Tibial artery (tissue), 4 donors: ENCODE data around the gene IFITM2.
A peak's percentile ranks its signal among the peaks of the same experiment; 100 is the strongest.

ENCODE experiments used
- DNase-seq, 2 donors: peaks; one replicate each; pipeline ENCODE4 v3.0.0-alpha.2; 2019
- H3K27ac ChIP-seq, 2 donors: fragments of 200-600 bp; sonication (generic) in 1 of 2; 1 replicate in 1 of 2; 2 replicates in 1 of 2; pipeline ENCODE4 v1.5.1; 2018 to 2019; ENCODE audit warnings: mild to moderate bottlenecking in 1 of 2
- H3K27me3 ChIP-seq, 2 donors: fragments of 200-600 bp; sonication (generic) in 1 of 2; one replicate each; pipeline versions ENCODE4 v1.5.1 to v1.6.0; 2016 to 2019
- H3K36me3 ChIP-seq, 3 donors: fragments of 200-600 bp; sonication (generic) in 2 of 3; one replicate each; pipeline ENCODE4 v1.5.1; 2016 to 2019; ENCODE audit warnings: mild to moderate bottlenecking in 2 of 3
- H3K4me1 ChIP-seq, 4 donors: fragments of 200-600 bp; sonication (generic) in 2 of 4; 1 replicate in 3 of 4; 2 replicates in 1 of 4; pipeline ENCODE4 v1.5.1; 2016 to 2019
- H3K4me3 ChIP-seq, 2 donors: fragments of 200-600 bp; sonication (generic) in 1 of 2; 1 replicate in 1 of 2; 2 replicates in 1 of 2; pipeline ENCODE4 v1.5.1; 2018 to 2019; ENCODE audit warnings: mild to moderate bottlenecking in 2 of 2
- H3K9me3 ChIP-seq, 3 donors: fragments of 200-600 bp; sonication (generic) in 1 of 3; one replicate each; pipeline ENCODE4 v1.5.1; 2016 to 2019
- CTCF ChIP-seq, 2 experiments: fragments of 200-600 bp in 1 of 2; fragments of 450-650 bp in 1 of 2; IDR thresholded peaks; one replicate each; pipeline ENCODE4 v1.5.1; 2017 to 2019; ENCODE audit warnings: antibody characterized with exemption in 2 of 2, mild to moderate bottlenecking in 1 of 2, moderate library complexity in 1 of 2
- intact Hi-C: fragments of 100-400 bp; cut with DNase I; formaldehyde crosslinking; loops from one replicate; pipeline ENCODE4 v1.15.0; 2023; ENCODE audit warnings: low total_unique reads

The IFITM2 gene

GRCh38 chr11:280706-281485, 26.7 kb upstream of the IFITM2 start:
- no peak for TF ChIP-seq CTCF (IDR thresholded peaks at IDR 0.05)

GRCh38 chr11:281486-282161, 26.0 kb upstream of the IFITM2 start:
- peak in 1 of 2 donors; percentile 52 for DNase-seq
- H3K4me3 ChIP-seq = no peak overlapping the region

More at GRCh38 chr11:280706-281485, 26.7 kb upstream of the IFITM2 start:
- no peak overlapping the region for H3K27ac ChIP-seq
- H3K4me1 ChIP-seq = peaks cover 0 to 30% (median 16%) of the 10 kb centered on the region in 4 donors
- H3K4me3 ChIP-seq = peak overlapping the region in 1 of 2 donors; percentile 38
- no peaks in the 10 kb centered on the region for H3K36me3 ChIP-seq
- intact Hi-C loops = no loop called here
- H3K9me3 ChIP-seq = no peaks in the 10 kb centered on the region
- DNase-seq = peak in 1 of 2 donors; percentile 65
- peaks cover 0 to 83% of the 10 kb centered on the region in 2 donors for H3K27me3 ChIP-seq

GRCh38 chr11:282171-282570, 25.4 kb upstream of the IFITM2 start:
- no peaks in the 10 kb centered on the region for H3K36me3 ChIP-seq
- no peak for TF ChIP-seq CTCF (IDR thresholded peaks at IDR 0.05)
- peaks cover 0 to 30% (median 16%) of the 10 kb centered on the region in 4 donors for H3K4me1 ChIP-seq
- H3K9me3 ChIP-seq = no peaks in the 10 kb centered on the region
- peak in 1 of 2 donors; percentile 55 for DNase-seq
- no peak overlapping the region for H3K4me3 ChIP-seq
- no peak overlapping the region for H3K27ac ChIP-seq
- intact Hi-C loops = no loop called here
- H3K27me3 ChIP-seq = peaks cover 0 to 88% of the 10 kb centered on the region in 2 donors

More at GRCh38 chr11:281486-282161, 26.0 kb upstream of the IFITM2 start:
- Histone ChIP-seq H3K27ac (no peak overlapping the region), H3K36me3 (no peaks in the 10 kb centered on the region), H3K4me1 (peaks cover 0 to 30% (median 16%) of the 10 kb centered on the region in 4 donors), H3K9me3 (no peaks in the 10 kb centered on the region), H3K27me3 (peaks cover 0 to 85% of the 10 kb centered on the region in 2 donors)
- intact Hi-C loops = no loop called here
- no peak for TF ChIP-seq CTCF (IDR thresholded peaks at IDR 0.05)

GRCh38 chr11:282630-283360, 24.8 kb upstream of the IFITM2 start:
- peaks cover 0 to 30% (median 17%) of the 10 kb centered on the region in 4 donors for H3K4me1 ChIP-seq
- peak in 1 of 2 donors; percentile 39 for DNase-seq
- no peak for TF ChIP-seq CTCF (IDR thresholded peaks at IDR 0.05)
- H3K9me3 ChIP-seq = no peaks in the 10 kb centered on the region
- H3K4me3 ChIP-seq = no peak overlapping the region
- no peaks in the 10 kb centered on the region for H3K36me3 ChIP-seq
- intact Hi-C loops = no loop called here
- H3K27me3 ChIP-seq = peaks cover 0 to 85% of the 10 kb centered on the region in 2 donors
- no peak overlapping the region for H3K27ac ChIP-seq

DNA sequence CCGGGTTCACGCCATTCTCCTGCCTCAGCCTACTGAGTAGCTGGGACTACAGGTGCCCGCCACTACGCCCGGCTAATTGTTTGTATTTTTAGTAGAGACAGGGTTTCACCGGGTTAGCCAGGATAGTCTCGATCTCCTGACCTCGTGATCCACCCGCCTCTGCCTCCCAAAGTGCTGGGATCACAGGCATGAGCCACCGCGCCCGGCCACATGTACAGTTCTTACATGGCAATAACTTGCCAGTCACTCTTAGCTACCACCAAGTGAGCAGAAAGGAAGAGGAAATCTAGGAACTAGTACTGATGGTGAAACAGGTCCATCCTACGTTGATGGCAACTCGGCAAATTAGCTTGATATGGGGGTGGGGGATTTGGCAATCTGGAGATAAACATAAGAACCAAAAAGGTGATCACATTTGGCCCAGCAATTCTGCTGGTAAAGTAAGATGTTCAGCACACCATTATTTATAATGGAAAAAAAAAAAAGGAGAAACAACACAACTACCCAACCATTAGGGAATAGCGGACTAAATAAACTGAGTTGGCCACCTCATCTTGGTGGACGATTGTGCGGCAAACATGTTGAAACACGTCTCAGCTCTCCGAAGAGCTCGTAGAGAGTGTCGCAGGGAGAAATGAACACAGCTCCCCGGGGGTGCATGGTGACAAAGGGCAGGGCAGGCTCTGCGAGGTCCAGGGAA, 24.1 kb upstream of the IFITM2 start:
- Histone ChIP-seq H3K27ac (no peak overlapping the region), H3K9me3 (no peaks in the 10 kb centered on the region), H3K36me3 (no peaks in the 10 kb centered on the region), H3K4me1 (peaks cover 0 to 36% (median 24%) of the 10 kb centered on the region in 4 donors), H3K4me3 (no peak overlapping the region), H3K27me3 (peaks cover 0 to 77% of the 10 kb centered on the region in 2 donors)
- intact Hi-C loops = no loop called here
- TF ChIP-seq CTCF (IDR thresholded peaks at IDR 0.05) = no peak
- peak in 1 of 2 donors; percentile 34 for DNase-seq
